Stomach (tissue), 4 donors: ENCODE measurements around the gene HTR2B.

ENCODE experiments used
- EP300 ChIP-seq: sonication (generic); formaldehyde crosslinking; IDR thresholded peaks from one replicate; pipeline ENCODE4 v1.6.1; 2017; ENCODE audit warnings: antibody characterized with exemption
- POLR2A ChIP-seq, 4 donors: fragments of 450-650 bp; IDR thresholded peaks; one replicate each; pipeline ENCODE4 v1.6.1; 2016; ENCODE audit warnings: antibody characterized with exemption in 4 of 4, control low read depth in 2 of 4, mild to moderate bottlenecking in 1 of 4, moderate library complexity in 1 of 4
- POLR2AphosphoS5 ChIP-seq, 3 donors: sonication (generic); formaldehyde crosslinking; IDR thresholded peaks; one replicate each; pipeline ENCODE4 v1.6.1; 2016; ENCODE audit warnings: antibody characterized with exemption in 3 of 3
- TF ChIP-seq, protein P1 (sequence below), 7 experiments: fragments of 450-650 bp in 4 of 7; fragments of 200-600 bp in 3 of 7; sonication (generic) in 3 of 7; IDR thresholded peaks; one replicate each; pipeline ENCODE4 v1.5.1; 2016 to 2019; ENCODE audit warnings: antibody characterized with exemption in 7 of 7, control low read depth in 2 of 7, mild to moderate bottlenecking in 1 of 7

DNA sequence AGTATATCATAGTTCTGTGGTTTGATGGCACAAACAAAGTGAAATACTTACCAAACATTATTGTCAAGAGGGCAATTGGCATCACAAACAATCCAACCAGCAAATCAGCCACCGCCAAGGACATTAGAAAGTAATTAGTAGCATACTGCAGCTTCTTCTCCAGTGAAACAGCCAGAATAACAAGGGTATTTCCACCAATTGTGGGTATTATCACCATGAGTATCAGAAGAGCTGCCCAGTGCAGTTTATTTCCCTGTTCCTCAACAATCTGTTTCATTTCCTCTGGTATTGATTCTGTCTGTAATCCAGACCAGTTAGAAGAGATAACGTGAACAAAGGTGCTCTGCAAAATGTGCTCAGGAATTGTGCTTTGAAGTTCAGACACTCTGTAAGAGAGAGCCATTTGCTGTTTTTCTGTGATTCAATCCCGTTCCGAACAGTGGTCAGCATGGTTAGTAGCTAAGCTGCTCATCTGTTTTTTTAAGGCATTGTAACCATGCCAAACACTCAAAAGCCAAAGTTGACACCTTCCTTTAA is 1.4 kb downstream of the HTR2B start:
- TF ChIP-seq, protein P1, sequence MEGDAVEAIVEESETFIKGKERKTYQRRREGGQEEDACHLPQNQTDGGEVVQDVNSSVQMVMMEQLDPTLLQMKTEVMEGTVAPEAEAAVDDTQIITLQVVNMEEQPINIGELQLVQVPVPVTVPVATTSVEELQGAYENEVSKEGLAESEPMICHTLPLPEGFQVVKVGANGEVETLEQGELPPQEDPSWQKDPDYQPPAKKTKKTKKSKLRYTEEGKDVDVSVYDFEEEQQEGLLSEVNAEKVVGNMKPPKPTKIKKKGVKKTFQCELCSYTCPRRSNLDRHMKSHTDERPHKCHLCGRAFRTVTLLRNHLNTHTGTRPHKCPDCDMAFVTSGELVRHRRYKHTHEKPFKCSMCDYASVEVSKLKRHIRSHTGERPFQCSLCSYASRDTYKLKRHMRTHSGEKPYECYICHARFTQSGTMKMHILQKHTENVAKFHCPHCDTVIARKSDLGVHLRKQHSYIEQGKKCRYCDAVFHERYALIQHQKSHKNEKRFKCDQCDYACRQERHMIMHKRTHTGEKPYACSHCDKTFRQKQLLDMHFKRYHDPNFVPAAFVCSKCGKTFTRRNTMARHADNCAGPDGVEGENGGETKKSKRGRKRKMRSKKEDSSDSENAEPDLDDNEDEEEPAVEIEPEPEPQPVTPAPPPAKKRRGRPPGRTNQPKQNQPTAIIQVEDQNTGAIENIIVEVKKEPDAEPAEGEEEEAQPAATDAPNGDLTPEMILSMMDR (IDR thresholded peaks at IDR 0.05): no peak
- no peak for TF ChIP-seq EP300
- TF ChIP-seq POLR2A (IDR thresholded peaks at IDR 0.05): no peak
- peak in 1 of 3 donors; percentile 21 for TF ChIP-seq POLR2AphosphoS5 (IDR thresholded peaks at IDR 0.05)
